ENCODE measurements around the gene TMEM135.

TMEM135 gene

DNA sequence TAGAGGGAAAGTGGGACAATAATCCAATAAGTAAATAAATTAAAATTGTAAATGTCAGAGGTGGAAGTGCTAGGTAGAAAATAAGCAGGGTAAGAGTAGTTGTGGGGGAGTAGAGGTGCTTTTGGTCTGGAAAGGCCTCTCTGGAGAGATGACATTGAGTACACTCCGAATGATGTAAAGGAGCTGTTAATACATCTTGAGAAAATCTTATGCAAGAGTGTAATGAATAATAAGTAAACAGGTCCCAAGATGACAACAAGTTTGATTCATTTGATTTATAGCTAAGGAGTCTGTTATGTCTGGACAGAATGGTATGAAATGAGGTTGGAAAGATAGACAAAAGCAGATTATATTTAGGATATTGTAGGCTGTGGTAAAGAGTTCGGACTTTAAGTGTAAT lies 87.5 kb downstream of the TMEM135 start:
- TF ChIP-seq RAD21 (IDR thresholded peaks at IDR 0.05; ENCODE audit: low read depth) (no peak), TCF12 (IDR thresholded peaks at IDR 0.05; ENCODE audit: low read depth) (no peak)

DNA sequence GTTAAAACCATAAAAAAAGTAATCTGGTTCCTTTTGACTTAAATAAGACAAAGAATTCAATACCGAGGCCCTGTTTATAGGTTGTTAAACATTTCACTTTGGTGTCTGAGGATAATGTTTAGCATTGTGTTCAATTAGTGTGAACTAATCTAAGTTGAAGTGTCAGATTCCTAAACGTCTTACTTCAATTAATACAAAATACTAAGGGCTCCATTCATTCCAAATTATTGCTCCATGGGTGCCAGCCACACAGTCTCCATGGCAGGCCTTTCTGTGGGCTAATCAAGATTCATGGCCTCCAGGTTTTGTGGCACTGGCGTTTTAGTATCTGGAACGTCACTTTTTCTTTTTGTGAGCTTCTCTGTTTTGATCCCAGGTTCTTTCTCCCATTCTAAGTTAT lies 89.4 kb downstream of the TMEM135 start:
- TF ChIP-seq TAF1 (IDR thresholded peaks at IDR 0.05; ENCODE audit: low read depth): no peak
- TF ChIP-seq FOXM1 (IDR thresholded peaks at IDR 0.05; ENCODE audit: borderline replicate concordance, low read depth): no peak
- TF ChIP-seq, protein P1, sequence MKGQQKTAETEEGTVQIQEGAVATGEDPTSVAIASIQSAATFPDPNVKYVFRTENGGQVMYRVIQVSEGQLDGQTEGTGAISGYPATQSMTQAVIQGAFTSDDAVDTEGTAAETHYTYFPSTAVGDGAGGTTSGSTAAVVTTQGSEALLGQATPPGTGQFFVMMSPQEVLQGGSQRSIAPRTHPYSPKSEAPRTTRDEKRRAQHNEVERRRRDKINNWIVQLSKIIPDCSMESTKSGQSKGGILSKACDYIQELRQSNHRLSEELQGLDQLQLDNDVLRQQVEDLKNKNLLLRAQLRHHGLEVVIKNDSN (IDR thresholded peaks at IDR 0.05): no peak
- TF ChIP-seq NFIC (IDR thresholded peaks at IDR 0.05): no peak
- TF ChIP-seq CEBPB (IDR thresholded peaks at IDR 0.05): no peak
- TF ChIP-seq ZBTB7A (IDR thresholded peaks at IDR 0.05; ENCODE audit: low read depth): no peak
- TF ChIP-seq RAD21 (IDR thresholded peaks at IDR 0.05; ENCODE audit: low read depth): no peak
- TF ChIP-seq TEAD4 (IDR thresholded peaks at IDR 0.05): no peak
- TF ChIP-seq, protein P2, sequence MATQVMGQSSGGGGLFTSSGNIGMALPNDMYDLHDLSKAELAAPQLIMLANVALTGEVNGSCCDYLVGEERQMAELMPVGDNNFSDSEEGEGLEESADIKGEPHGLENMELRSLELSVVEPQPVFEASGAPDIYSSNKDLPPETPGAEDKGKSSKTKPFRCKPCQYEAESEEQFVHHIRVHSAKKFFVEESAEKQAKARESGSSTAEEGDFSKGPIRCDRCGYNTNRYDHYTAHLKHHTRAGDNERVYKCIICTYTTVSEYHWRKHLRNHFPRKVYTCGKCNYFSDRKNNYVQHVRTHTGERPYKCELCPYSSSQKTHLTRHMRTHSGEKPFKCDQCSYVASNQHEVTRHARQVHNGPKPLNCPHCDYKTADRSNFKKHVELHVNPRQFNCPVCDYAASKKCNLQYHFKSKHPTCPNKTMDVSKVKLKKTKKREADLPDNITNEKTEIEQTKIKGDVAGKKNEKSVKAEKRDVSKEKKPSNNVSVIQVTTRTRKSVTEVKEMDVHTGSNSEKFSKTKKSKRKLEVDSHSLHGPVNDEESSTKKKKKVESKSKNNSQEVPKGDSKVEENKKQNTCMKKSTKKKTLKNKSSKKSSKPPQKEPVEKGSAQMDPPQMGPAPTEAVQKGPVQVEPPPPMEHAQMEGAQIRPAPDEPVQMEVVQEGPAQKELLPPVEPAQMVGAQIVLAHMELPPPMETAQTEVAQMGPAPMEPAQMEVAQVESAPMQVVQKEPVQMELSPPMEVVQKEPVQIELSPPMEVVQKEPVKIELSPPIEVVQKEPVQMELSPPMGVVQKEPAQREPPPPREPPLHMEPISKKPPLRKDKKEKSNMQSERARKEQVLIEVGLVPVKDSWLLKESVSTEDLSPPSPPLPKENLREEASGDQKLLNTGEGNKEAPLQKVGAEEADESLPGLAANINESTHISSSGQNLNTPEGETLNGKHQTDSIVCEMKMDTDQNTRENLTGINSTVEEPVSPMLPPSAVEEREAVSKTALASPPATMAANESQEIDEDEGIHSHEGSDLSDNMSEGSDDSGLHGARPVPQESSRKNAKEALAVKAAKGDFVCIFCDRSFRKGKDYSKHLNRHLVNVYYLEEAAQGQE (IDR thresholded peaks at IDR 0.05; ENCODE audit: low read depth): no peak
- TF ChIP-seq EGR1 (IDR thresholded peaks at IDR 0.05): no peak
- no peak for TF ChIP-seq TCF12 (IDR thresholded peaks at IDR 0.05; ENCODE audit: low read depth)
- TF ChIP-seq EP300 (IDR thresholded peaks at IDR 0.05; ENCODE audit: borderline replicate concordance): no peak
- TF ChIP-seq, protein P3, sequence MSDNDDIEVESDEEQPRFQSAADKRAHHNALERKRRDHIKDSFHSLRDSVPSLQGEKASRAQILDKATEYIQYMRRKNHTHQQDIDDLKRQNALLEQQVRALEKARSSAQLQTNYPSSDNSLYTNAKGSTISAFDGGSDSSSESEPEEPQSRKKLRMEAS (IDR thresholded peaks at IDR 0.05): no peak
- TF ChIP-seq YY1 (IDR thresholded peaks at IDR 0.05; ENCODE audit: low read depth): no peak
- no peak for TF ChIP-seq CREB1 (IDR thresholded peaks at IDR 0.05; ENCODE audit: low read depth)

DNA sequence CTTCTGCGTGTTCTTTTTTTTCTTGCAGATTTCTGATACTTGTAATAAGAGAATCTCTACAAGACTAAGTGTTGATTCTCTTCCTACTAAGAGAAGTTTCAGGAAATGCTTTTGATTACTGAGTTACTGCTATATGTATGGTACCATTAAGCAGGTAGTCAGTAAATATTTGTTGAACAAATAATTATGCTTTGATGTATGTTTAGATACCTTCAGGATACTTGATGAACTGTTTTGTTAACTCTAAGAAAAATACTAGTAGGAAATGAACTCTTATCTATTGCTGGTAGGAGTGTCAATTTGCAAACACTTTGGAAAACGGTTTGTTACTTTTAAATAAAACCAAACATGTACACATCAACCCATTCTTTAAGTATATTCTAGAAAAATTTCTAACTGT lies 90.6 kb downstream of the TMEM135 start:
- TF ChIP-seq CEBPB (IDR thresholded peaks at IDR 0.05) (no peak), ZBTB7A (IDR thresholded peaks at IDR 0.05; ENCODE audit: low read depth) (no peak), TAF1 (IDR thresholded peaks at IDR 0.05; ENCODE audit: low read depth) (no peak), FOXM1 (IDR thresholded peaks at IDR 0.05; ENCODE audit: borderline replicate concordance, low read depth) (no peak), RAD21 (IDR thresholded peaks at IDR 0.05; ENCODE audit: low read depth) (no peak), EGR1 (IDR thresholded peaks at IDR 0.05) (no peak), TEAD4 (IDR thresholded peaks at IDR 0.05) (no peak), CREB1 (IDR thresholded peaks at IDR 0.05; ENCODE audit: low read depth) (no peak), EP300 (IDR thresholded peaks at IDR 0.05; ENCODE audit: borderline replicate concordance) (no peak), YY1 (IDR thresholded peaks at IDR 0.05; ENCODE audit: low read depth) (no peak), TCF12 (IDR thresholded peaks at IDR 0.05; ENCODE audit: low read depth) (no peak), NFIC (IDR thresholded peaks at IDR 0.05) (no peak)
- TF ChIP-seq, protein P3 (IDR thresholded peaks at IDR 0.05): no peak
- TF ChIP-seq, protein P1 (IDR thresholded peaks at IDR 0.05): no peak
- TF ChIP-seq, protein P2 (IDR thresholded peaks at IDR 0.05; ENCODE audit: low read depth): no peak

DNA sequence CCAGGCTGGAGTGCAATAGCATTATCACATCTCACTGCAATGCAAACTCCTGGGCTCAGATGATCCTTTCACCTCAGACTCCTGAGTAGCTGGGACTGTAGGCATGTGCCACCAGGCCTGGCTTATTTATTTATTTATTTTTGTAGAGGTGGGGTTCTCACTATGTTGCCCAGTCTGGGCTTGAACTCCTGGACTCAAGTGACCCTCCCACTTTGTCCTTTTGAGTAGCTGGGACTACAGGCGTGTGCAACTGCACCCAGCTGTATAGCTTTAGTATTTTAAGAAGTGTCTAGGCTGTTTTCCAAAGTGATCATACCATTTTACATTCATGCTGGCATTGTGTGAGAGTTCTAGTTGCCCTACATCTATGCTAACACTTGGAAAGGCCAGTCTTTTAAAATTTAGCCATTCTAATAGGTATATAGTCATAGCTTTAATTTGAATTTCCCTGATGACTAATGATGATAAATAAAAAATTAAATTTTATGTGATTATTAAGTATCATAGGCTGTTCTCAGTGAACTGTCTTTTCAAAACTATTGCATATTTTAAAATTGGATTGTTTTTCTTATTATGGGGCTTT lies 96.9 kb downstream of the TMEM135 start:
- TF ChIP-seq, protein P3 (IDR thresholded peaks at IDR 0.05): no peak

DNA sequence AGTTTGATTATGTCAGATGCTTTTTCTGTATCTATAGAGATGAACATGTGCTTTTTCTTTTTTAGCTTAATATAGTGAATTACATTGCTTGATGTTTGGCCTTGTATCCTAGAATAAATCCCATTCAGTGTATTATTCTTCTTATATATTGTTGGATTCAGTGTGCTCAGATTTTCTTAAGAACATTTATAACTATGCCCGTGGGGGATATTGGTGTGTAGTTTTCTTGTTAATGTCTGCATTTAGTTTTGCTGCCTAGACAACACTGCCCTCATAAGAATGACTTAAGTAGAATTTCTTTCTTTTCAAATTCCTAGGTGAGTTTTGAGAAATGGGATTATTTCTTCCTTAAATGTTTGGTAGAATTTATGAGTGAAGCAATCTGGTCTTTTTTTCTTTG lies 98.5 kb downstream of the TMEM135 start:
- no peak for TF ChIP-seq TCF12 (IDR thresholded peaks at IDR 0.05; ENCODE audit: low read depth)
- TF ChIP-seq, protein P2 (IDR thresholded peaks at IDR 0.05; ENCODE audit: low read depth): no peak
- TF ChIP-seq FOXM1 (IDR thresholded peaks at IDR 0.05; ENCODE audit: borderline replicate concordance, low read depth): no peak
- no peak for TF ChIP-seq TAF1 (IDR thresholded peaks at IDR 0.05; ENCODE audit: low read depth)
- TF ChIP-seq, protein P3 (IDR thresholded peaks at IDR 0.05): no peak
- no peak for TF ChIP-seq CEBPB (IDR thresholded peaks at IDR 0.05)
- TF ChIP-seq, protein P1 (IDR thresholded peaks at IDR 0.05): no peak
- TF ChIP-seq RAD21 (IDR thresholded peaks at IDR 0.05; ENCODE audit: low read depth): no peak
- no peak for TF ChIP-seq CREB1 (IDR thresholded peaks at IDR 0.05; ENCODE audit: low read depth)
- TF ChIP-seq ZBTB7A (IDR thresholded peaks at IDR 0.05; ENCODE audit: low read depth): no peak
- TF ChIP-seq EP300 (IDR thresholded peaks at IDR 0.05; ENCODE audit: borderline replicate concordance): no peak
- no peak for TF ChIP-seq YY1 (IDR thresholded peaks at IDR 0.05; ENCODE audit: low read depth)
- TF ChIP-seq EGR1 (IDR thresholded peaks at IDR 0.05): no peak
- no peak for TF ChIP-seq TEAD4 (IDR thresholded peaks at IDR 0.05)
- no peak for TF ChIP-seq NFIC (IDR thresholded peaks at IDR 0.05)
